Measurements from ENCODE around the gene CYB5R4. TPM values are rescaled to one million over a fixed set of nuclear protein-coding genes. Genes with fewer than 3 reads are reported as not detected.
"Not testable (repeated sequence)": the region's sequence is repeated elsewhere in the genome, so short reads cannot be mapped to it uniquely, and the experiment has no call there.

Gene CYB5R4
- polyA plus RNA-seq, 4 donors, result 8.3 to 11.6 (median 9.8) TPM

DNA sequence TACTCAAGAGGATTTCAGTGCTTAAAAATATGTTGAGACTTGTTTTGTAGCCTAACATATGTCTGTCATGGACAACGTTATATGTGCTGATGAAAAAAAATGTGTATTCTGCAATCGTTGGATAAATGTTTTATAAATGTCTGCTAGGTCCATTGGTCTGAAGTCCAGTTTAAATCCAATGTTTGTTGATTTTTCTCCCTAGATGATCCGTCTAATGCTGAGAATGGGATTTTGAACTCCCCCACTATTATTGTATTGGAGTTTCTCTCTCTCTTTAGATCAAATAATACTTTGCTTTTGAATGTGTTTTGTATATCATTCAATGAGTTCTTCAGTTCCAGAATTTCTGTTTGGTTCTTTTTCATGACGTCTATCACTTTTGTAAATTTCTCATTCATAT, 44.9 kb downstream of the CYB5R4 start:
- no peak for DNase-seq (ENCODE audit: low read depth in 4 of 4, low spot score in 2 of 4)

DNA sequence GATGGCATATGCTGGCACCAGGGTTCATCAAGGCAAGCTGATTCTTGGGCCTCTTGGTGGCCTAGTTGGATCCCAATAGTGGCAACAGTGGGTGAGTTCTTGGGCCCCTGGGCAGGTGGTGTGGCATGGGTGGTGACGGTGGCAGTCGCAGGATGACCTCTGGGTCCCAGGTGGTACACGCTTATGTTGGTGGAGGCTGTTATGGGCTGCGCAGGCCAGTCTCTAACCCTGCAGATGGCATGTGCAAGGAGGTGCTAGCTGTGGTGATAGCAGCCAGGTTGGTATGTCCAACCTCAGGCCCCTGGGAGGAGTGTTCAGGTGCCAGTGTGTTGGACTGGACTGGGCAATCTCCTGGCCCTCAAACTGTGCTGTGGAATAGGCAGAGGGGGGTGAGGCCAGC, 46.2 kb downstream of the CYB5R4 start:
- no peak for DNase-seq (ENCODE audit: low read depth in 4 of 4, low spot score in 2 of 4)

DNA sequence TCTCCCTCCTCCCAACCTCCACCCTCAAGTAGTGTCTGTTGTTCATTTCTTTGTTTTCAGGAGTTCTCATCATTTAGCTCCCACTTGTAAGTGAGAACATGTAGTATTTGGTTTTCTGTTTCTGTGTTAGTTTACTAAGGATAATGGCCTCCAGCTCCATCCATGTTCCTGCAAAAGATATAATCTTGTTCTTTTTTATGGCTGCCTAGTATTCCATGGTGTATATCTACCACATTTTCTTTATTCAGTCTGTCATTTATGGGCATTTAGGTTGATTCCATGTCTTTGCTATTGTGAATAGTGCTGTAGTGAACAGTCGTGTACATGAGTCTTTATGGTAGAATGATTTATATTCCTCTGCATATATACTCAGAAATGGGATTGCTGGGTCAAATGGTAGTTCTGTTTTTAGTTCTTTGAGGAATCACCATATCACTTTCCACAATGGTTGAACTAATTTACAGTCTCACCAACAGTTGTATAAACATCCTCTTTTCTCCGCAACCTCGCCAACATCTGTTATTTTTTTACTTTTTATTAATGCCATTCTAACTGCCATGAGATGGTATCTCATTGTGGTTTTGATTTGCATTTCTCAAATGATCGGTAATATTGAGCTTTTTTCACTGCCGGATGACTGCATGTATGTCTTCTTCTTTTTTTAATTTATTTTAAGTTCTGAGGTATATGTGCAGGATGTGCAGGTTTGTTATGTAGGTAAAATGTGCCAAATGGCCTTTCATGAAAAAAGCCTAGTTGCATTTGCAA, 48.3 kb downstream of the CYB5R4 start:
- not testable (repeated sequence) for DNase-seq (ENCODE audit: low read depth in 4 of 4, low spot score in 2 of 4)

DNA sequence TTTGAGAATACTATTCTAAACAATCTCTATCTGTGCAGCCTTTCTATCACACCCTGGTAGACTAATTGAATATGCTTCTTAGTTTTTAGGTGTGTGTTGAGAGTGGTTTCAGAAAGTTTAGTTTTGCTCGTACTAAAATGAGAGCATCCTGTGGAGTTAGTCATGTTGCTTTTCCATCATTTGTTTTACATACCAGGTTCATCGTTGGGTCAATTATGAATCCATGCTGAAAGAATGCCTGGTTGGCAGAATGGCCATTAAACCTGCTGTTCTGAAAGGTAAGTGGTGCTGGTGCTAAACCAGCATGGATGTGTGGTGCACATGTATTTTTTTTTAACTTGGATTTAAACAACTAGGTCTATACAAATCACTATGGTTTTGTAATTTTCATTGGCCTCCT, 49.3 kb downstream of the CYB5R4 start:
- DNase-seq (ENCODE audit: low read depth in 4 of 4, low spot score in 2 of 4), result no peak

DNA sequence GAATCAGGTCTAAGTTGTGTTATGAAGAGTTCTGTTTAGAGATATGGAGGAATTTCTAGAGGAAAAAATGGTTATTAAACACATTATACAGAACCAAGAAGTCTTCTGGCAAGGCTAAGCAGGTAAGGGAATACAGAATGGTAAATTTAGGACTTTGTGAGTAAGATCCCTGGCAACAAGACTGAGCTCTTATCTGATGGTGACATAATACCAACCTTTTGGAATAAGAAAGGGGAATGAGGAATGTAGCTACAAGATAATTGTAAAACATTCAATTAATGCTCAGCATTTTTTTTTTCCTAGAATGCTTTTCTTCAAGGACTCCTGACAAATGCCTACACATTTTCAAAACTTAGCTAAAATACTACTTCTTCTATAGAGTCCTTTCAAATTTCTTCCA, 51.8 kb downstream of the CYB5R4 start:
- no peak for DNase-seq (ENCODE audit: low read depth in 4 of 4, low spot score in 2 of 4)

DNA sequence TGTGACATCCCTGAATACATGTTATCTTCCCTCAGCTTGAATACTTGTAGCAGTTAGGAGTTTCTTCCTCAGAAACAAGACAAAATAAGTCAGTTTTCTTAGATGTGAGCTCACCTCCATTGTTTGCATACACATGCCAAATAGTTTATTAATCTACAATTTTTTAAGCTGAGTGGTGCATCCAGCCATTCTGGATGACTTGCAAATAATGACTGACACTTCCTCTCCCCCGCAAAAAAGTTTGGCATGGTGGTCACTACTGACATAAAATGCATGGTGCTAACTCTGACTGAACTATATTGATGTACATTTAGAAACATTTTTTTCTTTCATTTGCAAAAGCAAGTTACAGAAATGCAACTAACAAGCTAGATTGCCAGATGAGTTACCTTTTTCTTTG, 55.5 kb downstream of the CYB5R4 start:
- DNase-seq (ENCODE audit: low read depth in 4 of 4, low spot score in 2 of 4), result no peak

DNA sequence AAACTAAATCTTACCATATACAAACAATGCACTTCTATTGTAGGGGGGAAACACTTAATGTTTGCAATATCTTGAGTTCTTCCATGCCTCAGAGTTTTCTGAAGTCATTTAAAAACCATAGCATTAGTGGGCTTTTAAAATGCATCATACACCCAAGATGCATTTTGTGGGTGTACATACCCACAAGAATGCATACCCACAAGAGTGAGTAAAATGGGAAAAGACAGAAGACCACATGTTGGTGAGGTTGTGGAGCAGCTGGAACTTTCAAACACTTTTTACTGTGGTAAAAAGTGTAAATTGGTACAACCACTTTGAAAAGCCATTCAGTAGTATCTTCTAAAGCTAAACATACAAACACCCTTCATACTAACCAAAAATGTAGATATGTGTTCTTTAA, 57.5 kb downstream of the CYB5R4 start:
- no peak for DNase-seq (ENCODE audit: low read depth in 4 of 4, low spot score in 2 of 4)

DNA sequence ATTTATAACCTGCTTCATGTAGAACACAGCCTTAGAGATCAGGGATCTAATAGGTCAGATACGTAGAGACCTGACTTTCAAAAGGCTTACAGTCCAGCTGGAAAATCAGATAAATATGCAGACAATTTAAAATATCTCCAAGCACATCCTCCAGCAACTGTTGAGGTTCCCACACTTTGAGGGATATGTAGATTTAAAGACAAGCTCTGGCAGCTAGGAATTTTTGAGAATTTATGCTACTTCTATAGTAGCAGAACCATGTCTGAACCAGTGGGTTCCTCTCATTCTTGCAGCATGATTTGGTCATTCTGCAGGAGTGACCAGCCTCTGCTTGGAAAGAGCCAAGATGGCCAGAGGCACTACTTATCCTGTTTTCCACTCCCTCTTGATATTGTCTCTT, 60.5 kb downstream of the CYB5R4 start:
- DNase-seq (ENCODE audit: low read depth in 4 of 4, low spot score in 2 of 4), result no peak

DNA sequence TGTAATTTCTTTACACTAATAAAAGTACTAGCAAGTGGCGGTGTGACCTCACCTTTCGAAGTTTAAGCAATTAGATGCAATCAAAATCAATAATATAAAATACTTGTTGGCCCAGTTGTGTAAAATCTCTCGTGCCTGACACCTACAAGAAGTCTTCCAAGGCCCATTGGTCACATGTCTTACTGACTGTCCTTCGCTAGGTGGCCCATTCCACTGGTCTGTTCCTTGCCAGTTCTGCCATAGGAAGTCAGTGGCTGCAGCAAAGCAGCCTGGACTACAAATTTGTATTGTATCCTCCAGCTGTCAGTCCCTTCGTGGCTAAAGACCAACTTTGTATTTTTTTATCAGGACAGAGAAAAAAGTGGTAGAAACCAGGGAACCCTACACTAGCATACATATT, 61.8 kb downstream of the CYB5R4 start:
- no peak for DNase-seq (ENCODE audit: low read depth in 4 of 4, low spot score in 2 of 4)

DNA sequence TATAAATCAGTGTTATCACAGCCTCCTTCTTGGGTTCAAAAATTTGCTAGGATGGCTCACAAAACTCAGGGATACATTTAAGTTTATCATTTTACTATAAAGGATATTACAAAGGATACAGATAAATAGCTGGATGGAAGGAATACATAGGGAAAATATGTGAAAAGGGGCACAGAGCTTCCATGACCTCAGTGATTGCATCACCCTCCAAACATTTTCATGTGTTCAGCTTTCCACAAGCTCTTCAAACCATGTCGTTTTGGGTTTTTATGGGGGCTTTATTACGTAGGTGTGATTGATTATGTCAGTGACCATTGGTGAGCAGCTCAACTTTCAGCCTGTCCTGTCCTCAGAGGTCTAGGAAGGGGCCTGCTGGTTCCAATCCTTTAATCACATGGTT, 68.0 kb downstream of the CYB5R4 start:
- no peak for DNase-seq (ENCODE audit: low read depth in 4 of 4, low spot score in 2 of 4)

DNA sequence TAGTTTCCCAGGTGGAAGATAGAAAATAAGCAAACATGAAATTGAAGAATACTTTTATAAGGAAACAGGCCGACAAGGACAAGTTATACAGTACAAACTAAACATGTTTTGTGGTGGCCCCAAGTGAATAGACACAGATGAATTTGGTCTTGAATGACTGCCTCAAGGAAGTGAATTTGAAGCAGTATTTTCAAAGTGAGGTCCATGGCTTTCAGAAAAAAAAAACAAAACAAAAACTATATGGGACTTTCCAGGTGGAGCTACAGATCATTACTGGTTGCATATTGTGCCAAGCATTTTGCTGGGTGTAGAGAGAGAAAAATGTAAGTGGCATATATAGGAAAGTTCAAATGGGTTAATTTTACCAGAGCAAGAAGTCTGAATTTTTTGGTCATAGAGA, 68.8 kb downstream of the CYB5R4 start:
- DNase-seq (ENCODE audit: low read depth in 4 of 4, low spot score in 2 of 4), result no peak

DNA sequence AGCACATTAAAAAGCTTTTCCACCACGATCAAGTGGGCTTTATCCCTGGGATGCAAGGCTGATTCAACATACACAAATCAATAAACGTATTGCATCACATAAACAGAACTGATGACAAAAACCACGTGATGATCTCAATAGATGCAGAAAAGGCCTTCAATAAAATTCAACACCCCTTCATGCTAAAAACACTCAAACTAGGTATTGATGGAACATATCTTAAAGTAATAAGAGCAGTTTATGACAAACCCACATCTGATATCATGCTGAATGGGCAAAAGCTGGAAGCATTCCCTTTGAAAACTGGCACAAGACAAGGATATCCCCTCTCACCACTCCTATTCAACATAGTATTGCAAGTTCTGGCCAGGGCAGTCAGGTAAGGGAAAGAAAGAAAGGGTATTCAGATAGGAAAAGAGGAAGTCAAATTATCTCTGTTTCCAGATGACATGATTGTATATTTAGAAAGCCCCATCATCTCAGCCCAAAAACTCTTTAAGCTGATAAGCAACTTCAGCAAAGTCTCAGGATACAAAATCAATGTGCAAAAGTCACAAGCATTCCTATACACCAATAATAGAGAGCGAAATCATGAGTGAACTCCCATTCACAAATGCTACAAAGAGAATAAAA, 86.8 kb downstream of the CYB5R4 start:
- not testable (repeated sequence) for DNase-seq (ENCODE audit: low read depth in 4 of 4, low spot score in 2 of 4)

DNA sequence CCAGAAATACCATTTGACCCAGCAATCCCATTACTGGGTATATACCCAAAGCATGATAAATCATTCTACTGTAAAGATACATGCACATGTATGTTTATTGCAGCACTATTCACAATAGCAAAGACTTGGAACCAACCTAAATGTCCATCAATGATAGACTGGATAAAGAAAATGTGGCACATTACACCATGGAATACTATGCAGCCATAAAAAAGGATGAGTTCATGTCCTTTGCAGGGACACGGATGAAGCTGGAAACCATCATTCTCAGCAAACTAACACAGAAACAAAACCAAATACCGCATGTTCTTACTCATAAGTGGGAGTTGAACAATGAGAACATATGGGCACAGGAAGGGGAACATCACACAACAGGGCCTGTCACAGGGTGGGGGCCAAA, 88.5 kb downstream of the CYB5R4 start:
- DNase-seq (ENCODE audit: low read depth in 4 of 4, low spot score in 2 of 4), result not testable (repeated sequence)

DNA sequence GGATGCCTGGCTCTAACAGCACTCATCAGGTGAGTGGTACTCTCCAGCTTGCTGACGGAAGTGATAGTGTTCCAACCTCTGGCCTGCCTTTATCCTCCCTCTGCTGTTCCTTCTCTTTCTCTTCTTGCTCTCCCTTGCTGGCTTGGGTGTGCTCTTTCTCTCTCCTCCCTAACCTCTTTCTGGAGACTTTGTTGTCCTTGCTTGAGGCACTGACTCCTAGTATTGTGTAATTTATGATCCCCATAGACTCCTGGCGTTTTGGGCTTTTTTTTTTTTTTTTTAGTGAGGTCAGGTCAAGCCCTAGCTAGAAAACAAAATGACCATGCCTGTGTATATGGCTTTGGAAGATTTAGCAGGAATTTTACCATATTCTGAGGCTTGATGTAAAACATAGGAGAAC, 89.4 kb downstream of the CYB5R4 start:
- no peak for DNase-seq (ENCODE audit: low read depth in 4 of 4, low spot score in 2 of 4)

DNA sequence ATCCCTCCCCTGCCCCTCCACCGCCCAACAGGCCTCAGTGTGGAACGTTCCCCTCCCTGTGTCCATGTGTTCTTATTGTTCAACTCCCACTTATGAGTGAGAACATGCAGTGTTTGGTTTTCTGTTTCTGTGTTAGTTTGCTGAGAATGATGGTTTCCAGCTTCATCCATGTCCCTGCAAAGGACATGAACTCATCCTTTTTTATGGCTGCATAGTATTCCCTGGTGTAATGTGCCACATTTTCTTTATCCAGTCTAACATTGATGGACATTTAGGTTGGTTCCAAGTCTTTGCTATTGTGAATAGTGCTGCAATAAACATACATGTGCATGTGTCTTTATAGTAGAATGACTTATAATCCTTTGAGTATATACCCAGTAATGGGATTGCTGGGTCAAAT, 91.9 kb downstream of the CYB5R4 start:
- DNase-seq (ENCODE audit: low read depth in 4 of 4, low spot score in 2 of 4), result not testable (repeated sequence)

DNA sequence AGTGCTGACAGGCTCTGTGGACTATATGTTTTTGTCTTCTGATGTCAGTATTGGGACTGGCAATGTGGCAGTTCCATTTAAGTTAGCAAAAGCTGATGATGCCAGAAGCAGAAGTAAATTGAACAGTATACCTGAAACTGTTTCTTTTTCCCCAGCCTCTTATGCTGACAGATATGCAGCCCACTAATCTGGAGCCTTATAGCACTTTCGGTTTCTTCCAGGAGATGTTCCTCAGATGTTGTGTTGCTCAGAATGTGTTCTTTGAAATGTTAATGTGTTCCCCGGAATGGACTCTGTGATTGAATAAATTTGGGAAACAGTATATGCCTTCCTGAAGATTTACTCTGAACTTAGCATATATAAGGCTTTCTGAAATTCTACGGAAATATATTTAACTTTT, 93.3 kb downstream of the CYB5R4 start:
- DNase-seq (ENCODE audit: low read depth in 4 of 4, low spot score in 2 of 4), result no peak

DNA sequence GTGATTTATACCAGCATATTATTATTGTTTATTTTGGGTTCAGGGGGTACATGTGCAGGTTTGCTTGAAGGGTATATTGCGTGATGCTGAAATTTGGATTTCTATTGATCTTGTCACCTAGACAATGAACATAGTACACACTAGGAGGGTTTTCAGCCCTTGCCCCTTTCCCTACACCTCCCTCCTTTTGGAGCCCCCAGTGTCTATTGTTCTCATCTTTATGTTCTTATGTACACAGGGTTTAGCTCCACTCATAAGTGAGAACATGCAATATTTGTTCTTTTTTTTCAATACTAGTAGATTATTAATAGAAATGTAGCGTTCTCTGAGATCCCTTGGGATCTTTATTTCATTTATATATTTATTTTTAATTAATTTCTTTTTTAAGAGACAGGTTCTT, 94.9 kb downstream of the CYB5R4 start:
- DNase-seq (ENCODE audit: low read depth in 4 of 4, low spot score in 2 of 4), result no peak

DNA sequence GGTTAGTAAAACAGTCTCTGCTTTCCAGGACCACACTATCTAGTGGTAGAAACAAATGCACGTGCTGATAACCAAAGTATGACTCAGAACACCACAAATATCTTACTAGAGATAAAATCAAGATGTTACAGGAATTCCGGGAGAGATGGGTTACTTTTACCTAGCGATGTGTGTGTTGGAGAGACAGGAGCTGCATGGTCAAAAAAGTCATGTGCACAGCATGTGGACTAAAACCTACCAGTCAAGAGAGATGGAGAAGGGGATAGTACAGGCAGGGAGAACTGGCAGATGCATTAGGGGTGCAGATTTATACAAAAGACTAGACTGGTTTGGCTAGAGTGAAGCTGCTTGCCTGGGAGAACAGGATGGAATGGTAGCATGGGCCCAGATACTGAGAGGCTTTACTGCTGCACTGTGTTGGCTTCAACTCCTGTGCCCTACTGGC, 98.8 kb downstream of the CYB5R4 start:
- DNase-seq (ENCODE audit: low read depth in 4 of 4, low spot score in 2 of 4), result no peak

DNA sequence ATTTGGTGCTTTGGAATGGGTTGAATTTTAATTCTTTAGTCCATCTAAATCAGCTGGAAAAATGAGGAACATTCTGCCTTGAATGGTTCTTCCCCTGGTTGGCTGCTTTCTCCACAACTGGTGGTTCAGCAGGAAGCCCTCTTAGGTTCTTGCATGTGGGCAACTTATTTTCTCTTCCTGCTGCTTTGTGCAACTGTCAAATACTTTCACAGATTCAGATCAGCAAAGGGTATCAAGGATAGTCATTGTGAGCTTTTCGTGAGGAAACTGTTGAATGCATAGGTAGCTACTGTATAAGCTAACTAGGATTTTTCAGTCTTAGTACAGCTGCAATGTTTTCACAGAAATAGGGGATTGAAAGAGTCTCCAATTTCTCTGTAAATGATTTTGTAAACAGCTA, 101.2 kb downstream of the CYB5R4 start:
- no peak for DNase-seq (ENCODE audit: low read depth in 4 of 4, low spot score in 2 of 4)

DNA sequence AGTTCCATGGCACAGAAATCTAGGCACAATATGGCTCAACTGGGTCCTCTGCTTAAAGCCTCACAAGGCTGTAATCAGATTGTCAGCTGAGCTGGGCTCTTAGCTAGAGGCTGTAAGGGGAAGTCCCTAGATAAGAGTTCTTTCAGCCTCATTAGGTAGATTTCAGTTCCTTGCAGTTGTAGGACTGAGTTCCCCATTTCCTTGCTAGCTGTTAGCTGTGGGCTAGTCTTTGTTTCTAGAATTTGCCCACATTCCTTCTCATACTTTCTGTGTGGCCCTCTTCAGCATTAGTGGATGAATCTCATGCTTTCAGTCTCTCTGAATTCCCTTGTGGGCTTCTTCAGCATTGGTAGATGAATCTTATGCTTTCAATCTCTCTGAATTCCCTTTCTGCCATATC, 103.1 kb downstream of the CYB5R4 start:
- no peak for DNase-seq (ENCODE audit: low read depth in 4 of 4, low spot score in 2 of 4)

DNA sequence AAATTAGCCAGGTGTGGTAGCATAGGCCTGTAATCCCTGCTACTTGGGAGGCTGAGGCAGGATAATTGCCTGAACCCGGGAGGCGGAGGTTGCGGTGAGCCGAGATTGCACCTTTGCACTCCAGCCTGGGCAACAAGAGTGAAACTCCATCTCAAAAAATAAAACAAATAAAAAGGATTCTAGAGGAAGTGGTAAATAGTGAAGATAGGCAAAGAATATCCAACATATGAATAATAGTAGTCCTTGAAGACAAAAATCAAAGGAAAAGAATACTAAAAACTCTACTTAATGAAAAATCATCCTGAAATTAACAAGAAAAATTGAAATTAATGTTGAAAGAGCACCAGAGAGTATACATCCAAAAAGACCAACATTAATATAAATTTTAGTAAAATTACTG, 107.0 kb downstream of the CYB5R4 start:
- no peak for DNase-seq (ENCODE audit: low read depth in 4 of 4, low spot score in 2 of 4)

DNA sequence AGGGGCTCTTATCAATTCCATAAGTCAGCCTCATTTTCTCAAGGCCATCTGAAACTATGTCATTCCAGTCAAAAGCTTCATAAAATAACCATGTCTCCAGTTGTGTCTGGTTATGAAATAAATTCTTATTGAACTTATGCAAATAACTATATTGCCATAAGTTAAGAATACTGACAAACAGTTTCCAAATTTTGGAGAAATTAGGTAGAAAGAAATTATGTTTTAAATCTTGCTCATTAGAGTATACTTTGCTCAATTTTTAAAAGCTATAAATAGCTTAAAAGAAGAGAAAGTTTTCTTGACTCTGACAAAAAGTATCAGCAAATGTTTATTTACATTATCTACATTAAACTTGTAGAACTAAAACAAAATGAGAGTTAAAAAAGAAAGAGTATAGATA, 111.1 kb downstream of the CYB5R4 start:
- DNase-seq (ENCODE audit: low read depth in 4 of 4, low spot score in 2 of 4), result no peak

Data from left renal cortex interstitium (tissue), 4 donors.